Neural progenitor cell (in vitro differentiated cells): ENCODE data around the gene SMIM38.

Experiments
- EZH2 ChIP-seq: fragments of 200-600 bp; sonication (generic); IDR thresholded peaks from 2 replicates; pipeline ENCODE4 v1.6.1; 2017; ENCODE audit warnings: antibody characterized with exemption, mild to moderate bottlenecking, moderate library complexity
- TF ChIP-seq, protein P1 (sequence below): fragments of 200-600 bp; sonication (generic); IDR thresholded peaks from 2 replicates; pipeline ENCODE4 v1.5.1; 2017; ENCODE audit warnings: antibody characterized with exemption, mild to moderate bottlenecking

- TF ChIP-seq, protein P1, sequence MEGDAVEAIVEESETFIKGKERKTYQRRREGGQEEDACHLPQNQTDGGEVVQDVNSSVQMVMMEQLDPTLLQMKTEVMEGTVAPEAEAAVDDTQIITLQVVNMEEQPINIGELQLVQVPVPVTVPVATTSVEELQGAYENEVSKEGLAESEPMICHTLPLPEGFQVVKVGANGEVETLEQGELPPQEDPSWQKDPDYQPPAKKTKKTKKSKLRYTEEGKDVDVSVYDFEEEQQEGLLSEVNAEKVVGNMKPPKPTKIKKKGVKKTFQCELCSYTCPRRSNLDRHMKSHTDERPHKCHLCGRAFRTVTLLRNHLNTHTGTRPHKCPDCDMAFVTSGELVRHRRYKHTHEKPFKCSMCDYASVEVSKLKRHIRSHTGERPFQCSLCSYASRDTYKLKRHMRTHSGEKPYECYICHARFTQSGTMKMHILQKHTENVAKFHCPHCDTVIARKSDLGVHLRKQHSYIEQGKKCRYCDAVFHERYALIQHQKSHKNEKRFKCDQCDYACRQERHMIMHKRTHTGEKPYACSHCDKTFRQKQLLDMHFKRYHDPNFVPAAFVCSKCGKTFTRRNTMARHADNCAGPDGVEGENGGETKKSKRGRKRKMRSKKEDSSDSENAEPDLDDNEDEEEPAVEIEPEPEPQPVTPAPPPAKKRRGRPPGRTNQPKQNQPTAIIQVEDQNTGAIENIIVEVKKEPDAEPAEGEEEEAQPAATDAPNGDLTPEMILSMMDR, result no peak
- no peak for TF ChIP-seq EZH2
These were observed 33.3 kb downstream of the SMIM38 start for GRCh38 chr11:69189059-69189458.
